Hepatocyte (in vitro differentiated cells): ENCODE measurements around the gene XXYLT1. TPM values are rescaled to one million over a fixed set of nuclear protein-coding genes. Genes with fewer than 3 reads are reported as not detected.
A peak's percentile ranks its signal among the peaks of the same experiment; 100 is the strongest.

Experiments used
- DNase-seq: peaks from one replicate; pipeline ENCODE4 v3.0.0-alpha.2; 2016; ENCODE audit warnings: low spot score
- H2AFZ ChIP-seq: fragments of 200-600 bp; sonication (generic); 2 replicates; pipeline ENCODE4 v1.6.0; 2016; ENCODE audit warnings: antibody characterized with exemption, mild to moderate bottlenecking
- H3K27ac ChIP-seq: fragments of 200-600 bp; sonication (generic); 2 replicates; pipeline ENCODE4 v1.5.1; 2016; ENCODE audit warnings: mild to moderate bottlenecking
- H3K27me3 ChIP-seq: fragments of 200-600 bp; sonication (generic); 2 replicates; pipeline ENCODE4 v1.6.1; 2016
- H3K36me3 ChIP-seq: fragments of 200-600 bp; sonication (generic); replicated peaks from 2 replicates; pipeline ENCODE4 v1.5.1; 2016; ENCODE audit warnings: low read depth; ENCODE audit not compliant: insufficient read depth
- H3K4me1 ChIP-seq: fragments of 200-600 bp; sonication (generic); 2 replicates; pipeline ENCODE4 v1.5.1; 2016; ENCODE audit warnings: mild to moderate bottlenecking, moderate library complexity; ENCODE audit not compliant: insufficient read depth
- H3K4me2 ChIP-seq: fragments of 200-600 bp; sonication (generic); 2 replicates; pipeline ENCODE4 v1.6.0; 2016
- H3K4me3 ChIP-seq: fragments of 200-600 bp; sonication (generic); 2 replicates; pipeline ENCODE4 v1.5.1; 2016; ENCODE audit warnings: mild to moderate bottlenecking
- H3K79me2 ChIP-seq: fragments of 200-600 bp; sonication (generic); 2 replicates; pipeline ENCODE4 v1.6.0; 2017; ENCODE audit warnings: mild to moderate bottlenecking
- H3K9me2 ChIP-seq: fragments of 200-600 bp; sonication (generic); replicated peaks from 2 replicates; pipeline ENCODE4 v1.6.0; 2017; ENCODE audit warnings: mild to moderate bottlenecking; ENCODE audit not compliant: insufficient read depth
- H3K9me3 ChIP-seq: fragments of 200-600 bp; sonication (generic); 2 replicates; pipeline ENCODE4 v1.5.1; 2016; ENCODE audit warnings: low read depth, mild to moderate bottlenecking
- H4K20me1 ChIP-seq: fragments of 200-600 bp; sonication (generic); 2 replicates; pipeline ENCODE4 v1.6.0; 2016; ENCODE audit warnings: mild to moderate bottlenecking; ENCODE audit not compliant: insufficient read depth, poor library complexity, severe bottlenecking
- CTCF ChIP-seq: fragments of 200-600 bp; sonication (generic); IDR thresholded peaks from 2 replicates; pipeline ENCODE4 v1.5.1; 2016; ENCODE audit warnings: antibody characterized with exemption, mild to moderate bottlenecking; ENCODE audit not compliant: poor library complexity
- EZH2 ChIP-seq: fragments of 200-600 bp; sonication (generic); IDR thresholded peaks from 2 replicates; pipeline ENCODE4 v1.6.1; 2016; ENCODE audit warnings: antibody characterized with exemption, mild to moderate bottlenecking, borderline replicate concordance
- EZH2phosphoT487 ChIP-seq: fragments of 200-600 bp; sonication (generic); IDR thresholded peaks from one replicate; pipeline ENCODE4 v1.6.1; 2018; ENCODE audit warnings: antibody characterized with exemption, mild to moderate bottlenecking, low read depth, moderate library complexity; ENCODE audit not compliant: unreplicated experiment, severe bottlenecking
- WGBS: methylation state at CpG from one replicate; pipeline ENCODE4 v1.1.6; 2016; ENCODE audit warnings: low lambda C conversion rate; ENCODE audit errors: missing lambda C conversion rate; 5-methylcytosine and 5-hydroxymethylcytosine counted together
- polyA plus RNA-seq: library from polyadenylated mRNA; unstranded; fragments of >200 nt; fragmentation: Nextera tagmentation; extraction: Ambion mirVana; gene quantifications from 2 replicates; pipeline ENCODE4 v1.2.1, GENCODE V29; 2016
- total RNA-seq: library from RNA; depleted of rRNA; stranded (reverse); fragments of >200 nt; gene quantifications from 2 replicates; pipeline ENCODE4 v1.2.3, GENCODE V29; 2014

XXYLT1 gene
- total and polyA plus RNA-seq, 2 experiments from 2014 or later = 20.9 to 25.6 TPM

GRCh38 chr3:195260280-195260905 is 10.6 kb downstream of the XXYLT1 start:
- no peaks in the 10 kb centered on the region for H3K9me3 ChIP-seq
- peak overlapping the region; percentile 51 for H3K4me3 ChIP-seq
- no peaks in the 10 kb centered on the region for H3K36me3 ChIP-seq
- H3K79me2 ChIP-seq = peaks cover 51% of the 10 kb centered on the region
- WGBS = 7% methylated on average over 29 of the region's 41 CpGs
- no peaks in the 10 kb centered on the region for H3K9me2 ChIP-seq
- H3K4me2 ChIP-seq = peak overlapping the region; percentile 96
- peak overlapping the region; percentile 67 for H2AFZ ChIP-seq
- no peaks in the 10 kb centered on the region for H3K27me3 ChIP-seq
- peak overlapping the region; percentile 51 for H3K27ac ChIP-seq
- H3K4me1 ChIP-seq = peaks cover 21% of the 10 kb centered on the region
- TF ChIP-seq EZH2 (no peak), CTCF (no peak), EZH2phosphoT487 (no peak)
- DNase-seq = peak; percentile 46
- H4K20me1 ChIP-seq = no peaks in the 10 kb centered on the region

- H3K27me3 ChIP-seq = no peaks in the 10 kb centered on the region
- DNase-seq = peak; percentile 97
- H2AFZ ChIP-seq = peak overlapping the region; percentile 65
- H3K4me1 ChIP-seq = peaks cover 21% of the 10 kb centered on the region
- H3K4me3 ChIP-seq = peak overlapping the region; percentile 4
- H3K79me2 ChIP-seq = peaks cover 56% of the 10 kb centered on the region
- H3K4me2 ChIP-seq = peak overlapping the region; percentile 96
- H3K9me2 ChIP-seq = no peaks in the 10 kb centered on the region
- no peaks in the 10 kb centered on the region for H4K20me1 ChIP-seq
- peak; percentile 38 for TF ChIP-seq CTCF
- no peak for TF ChIP-seq EZH2phosphoT487
- no peaks in the 10 kb centered on the region for H3K9me3 ChIP-seq
- no peaks in the 10 kb centered on the region for H3K36me3 ChIP-seq
- WGBS = 6% methylated on average over 55 of the region's 82 CpGs
- H3K27ac ChIP-seq = peak overlapping the region; percentile 98
Measured at GRCh38 chr3:195259475-195260279, 11.3 kb downstream of the XXYLT1 start.

GRCh38 chr3:195259154-195259474 is 11.8 kb downstream of the XXYLT1 start:
- peak overlapping the region; percentile 96 for H3K4me2 ChIP-seq
- H3K4me3 ChIP-seq = no peak overlapping the region
- DNase-seq = no peak
- no peaks in the 10 kb centered on the region for H3K9me3 ChIP-seq
- H4K20me1 ChIP-seq = no peaks in the 10 kb centered on the region
- no peaks in the 10 kb centered on the region for H3K9me2 ChIP-seq
- WGBS = 42% methylated on average over 7 of the region's 7 CpGs
- no peaks in the 10 kb centered on the region for H3K27me3 ChIP-seq
- H3K4me1 ChIP-seq = peaks cover 21% of the 10 kb centered on the region
- peak overlapping the region; percentile 65 for H2AFZ ChIP-seq
- peaks cover 61% of the 10 kb centered on the region for H3K79me2 ChIP-seq
- no peaks in the 10 kb centered on the region for H3K36me3 ChIP-seq
- no peak for TF ChIP-seq EZH2
- TF ChIP-seq CTCF = no peak
- no peak for TF ChIP-seq EZH2phosphoT487
- peak overlapping the region; percentile 98 for H3K27ac ChIP-seq
